ENCODE data around the gene FTCDNL1. TPM values are rescaled to one million over a fixed set of nuclear protein-coding genes. Genes with fewer than 3 reads are reported as not detected.

FTCDNL1 gene
- total and polyA plus RNA-seq, 2 of the 13 experiments (the other 11 are each of a cell fraction or from before 2014, with no cell fraction given) = 0.98 to 1.4 TPM

DNA sequence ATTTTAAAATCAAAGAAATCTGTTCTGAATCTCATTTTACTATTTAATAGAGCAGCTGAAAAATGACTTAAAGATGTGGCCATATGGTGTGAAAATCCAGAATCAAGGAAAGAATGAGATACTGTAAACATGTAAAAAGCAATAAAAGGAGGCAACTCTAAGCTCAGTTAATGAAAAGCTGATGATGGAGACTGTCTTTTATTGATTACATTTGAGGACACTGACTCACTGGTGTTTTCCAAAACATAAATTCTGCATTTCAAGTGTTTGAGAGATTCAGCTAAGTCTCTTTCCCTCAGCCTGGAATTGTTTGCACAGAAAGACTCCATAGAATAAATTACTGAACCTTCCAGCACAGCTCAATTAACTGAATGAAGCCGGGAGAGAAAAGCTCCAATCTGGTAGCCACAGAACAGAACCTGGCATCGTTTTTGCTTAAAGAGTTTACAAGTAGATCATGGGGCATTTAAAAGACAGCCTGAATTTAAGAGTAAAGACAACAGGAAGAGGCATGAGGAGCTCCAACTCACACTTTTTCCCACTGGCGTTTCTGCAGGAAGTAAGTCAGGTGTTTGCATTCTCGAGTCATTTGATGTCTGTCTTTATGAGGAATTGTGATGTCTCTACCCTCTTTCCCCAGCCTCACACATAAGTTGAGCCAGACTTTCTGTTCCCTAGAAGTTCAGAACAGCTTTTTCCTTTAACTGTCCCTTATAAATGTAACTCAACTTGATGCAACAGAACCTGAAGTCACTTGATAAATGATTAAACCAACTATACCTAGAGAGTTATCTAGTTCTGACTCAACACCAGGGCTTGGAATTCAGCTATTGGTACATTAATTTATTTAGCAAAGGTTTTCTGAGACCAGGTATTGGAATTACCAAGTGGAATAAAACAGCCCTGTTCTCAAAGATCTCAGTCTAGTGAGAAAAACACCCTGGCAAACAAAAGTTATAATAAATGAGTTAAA, 53.3 kb downstream of the FTCDNL1 start (continued):
- TF ChIP-seq ZBTB20 (CRISPR knock-in tag; IDR thresholded peaks at IDR 0.05; ENCODE audit: borderline replicate concordance, low read depth) (no peak), AGO1 (IDR thresholded peaks at IDR 0.05; ENCODE audit: low read depth, low read length, poor library complexity, severe bottlenecking) (no peak)
- TF ChIP-seq, protein P1, sequence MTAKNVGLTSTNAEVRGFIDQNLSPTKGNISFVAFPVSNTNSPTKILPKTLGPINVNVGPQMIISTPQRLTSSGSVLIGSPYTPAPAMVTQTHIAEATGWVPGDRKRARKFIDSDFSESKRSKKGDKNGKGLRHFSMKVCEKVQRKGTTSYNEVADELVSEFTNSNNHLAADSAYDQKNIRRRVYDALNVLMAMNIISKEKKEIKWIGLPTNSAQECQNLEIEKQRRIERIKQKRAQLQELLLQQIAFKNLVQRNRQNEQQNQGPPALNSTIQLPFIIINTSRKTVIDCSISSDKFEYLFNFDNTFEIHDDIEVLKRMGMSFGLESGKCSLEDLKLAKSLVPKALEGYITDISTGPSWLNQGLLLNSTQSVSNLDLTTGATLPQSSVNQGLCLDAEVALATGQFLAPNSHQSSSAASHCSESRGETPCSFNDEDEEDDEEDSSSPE (CRISPR knock-in tag; IDR thresholded peaks at IDR 0.05) = no peak

DNA sequence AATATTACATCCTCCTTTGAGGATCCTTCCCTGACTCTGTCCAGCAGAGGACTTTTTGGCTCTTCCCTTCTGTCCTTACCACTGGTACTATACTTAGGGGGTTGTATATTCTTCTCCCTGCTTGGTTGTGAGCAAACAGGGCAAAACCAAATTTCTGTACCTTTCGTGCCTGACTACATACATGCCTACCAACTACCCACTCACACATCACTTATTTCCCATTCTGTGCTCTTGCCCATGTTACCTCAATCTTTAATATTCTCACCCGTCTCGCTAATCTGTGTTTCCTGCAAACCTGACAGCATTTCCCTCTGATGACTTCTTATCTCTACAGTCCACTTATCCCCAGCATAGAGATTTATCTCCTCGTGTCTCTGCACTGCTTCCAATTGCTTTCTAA, 58.6 kb downstream of the FTCDNL1 start:
- POLR2A ChIA-PET = no interaction called here
- no peak overlapping the region for H3K9ac ChIP-seq (ENCODE audit: insufficient read depth, low read depth, low read length)
- CTCF ChIA-PET (ENCODE audit: low intra/inter-chr PET ratio, low total read pairs) = no interaction called here
- in situ Hi-C loops (cut with HindIII; ENCODE audit: extremely low pct_ligation_motif_present, low pct_unique_long_range_greater_than_20kb) (no loop called here), intact Hi-C loops (cut with micrococcal nuclease; ENCODE audit: unreplicated experiment) (no loop called here)
- H3K9me3 ChIP-seq (ENCODE audit: low read length) = no peaks in the 10 kb centered on the region
- 35% methylated on average over 4 of the region's 4 CpGs for WGBS (ENCODE audit: low lambda C conversion rate)
- no peaks in the 10 kb centered on the region for H3K36me3 ChIP-seq (replicated peaks in 1 of 2; ENCODE audit: control insufficient read depth in 1 of 2, insufficient read depth in 2 of 2, low read length in 2 of 2)
- BruUV-seq (replicated peaks) = no TSS peak
- no peak overlapping the region for H2AFZ ChIP-seq (ENCODE audit: low read length)
- H3K79me2 ChIP-seq (ENCODE audit: insufficient read depth, low read length) = no peaks in the 10 kb centered on the region
- H3K27ac ChIP-seq (ENCODE audit: extremely low read length, insufficient read depth, low read length) = no peak overlapping the region
- ATAC-seq = no peak
- no peaks in the 10 kb centered on the region for H3K4me1 ChIP-seq (ENCODE audit: insufficient read depth, low read length)
- DNase-seq (ENCODE audit: low spot score) = no peak
- no peak for FAIRE-seq
- H3K27me3 ChIP-seq (ENCODE audit: control insufficient read depth in 1 of 2, insufficient read depth in 2 of 2, low read length in 2 of 2) = no peaks in the 10 kb centered on the region
- H3K4me2 ChIP-seq (ENCODE audit: low read depth, low read length) = no peak overlapping the region
- no peak overlapping the region for H3K4me3 ChIP-seq (replicated peaks in 1 of 3; ENCODE audit: insufficient read depth in 1 of 3, low read depth in 2 of 3, low read length in 3 of 3)
- H4K20me1 ChIP-seq (ENCODE audit: insufficient read depth, low read length) = no peaks in the 10 kb centered on the region
- TF ChIP-seq, protein P2, sequence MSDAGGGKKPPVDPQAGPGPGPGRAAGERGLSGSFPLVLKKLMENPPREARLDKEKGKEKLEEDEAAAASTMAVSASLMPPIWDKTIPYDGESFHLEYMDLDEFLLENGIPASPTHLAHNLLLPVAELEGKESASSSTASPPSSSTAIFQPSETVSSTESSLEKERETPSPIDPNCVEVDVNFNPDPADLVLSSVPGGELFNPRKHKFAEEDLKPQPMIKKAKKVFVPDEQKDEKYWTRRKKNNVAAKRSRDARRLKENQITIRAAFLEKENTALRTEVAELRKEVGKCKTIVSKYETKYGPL (CRISPR knock-in tag; IDR thresholded peaks at IDR 0.05) = no peak
- TF ChIP-seq NKX3-1 (CRISPR knock-in tag; IDR thresholded peaks at IDR 0.05) (no peak), NFIB (CRISPR knock-in tag; IDR thresholded peaks at IDR 0.05; ENCODE audit: borderline replicate concordance) (no peak), SIN3B (IDR thresholded peaks at IDR 0.05; ENCODE audit: low read length) (no peak), BCL6 (CRISPR knock-in tag; IDR thresholded peaks at IDR 0.05) (no peak), HOXA7 (CRISPR knock-in tag; IDR thresholded peaks at IDR 0.05) (no peak), ZNF879 (CRISPR knock-in tag; IDR thresholded peaks at IDR 0.05) (no peak), FOSL2 (CRISPR knock-in tag; IDR thresholded peaks at IDR 0.05) (no peak), NR1H2 (CRISPR knock-in tag; IDR thresholded peaks at IDR 0.05; ENCODE audit: borderline replicate concordance, low read depth) (no peak)
- TF ChIP-seq, protein P3, sequence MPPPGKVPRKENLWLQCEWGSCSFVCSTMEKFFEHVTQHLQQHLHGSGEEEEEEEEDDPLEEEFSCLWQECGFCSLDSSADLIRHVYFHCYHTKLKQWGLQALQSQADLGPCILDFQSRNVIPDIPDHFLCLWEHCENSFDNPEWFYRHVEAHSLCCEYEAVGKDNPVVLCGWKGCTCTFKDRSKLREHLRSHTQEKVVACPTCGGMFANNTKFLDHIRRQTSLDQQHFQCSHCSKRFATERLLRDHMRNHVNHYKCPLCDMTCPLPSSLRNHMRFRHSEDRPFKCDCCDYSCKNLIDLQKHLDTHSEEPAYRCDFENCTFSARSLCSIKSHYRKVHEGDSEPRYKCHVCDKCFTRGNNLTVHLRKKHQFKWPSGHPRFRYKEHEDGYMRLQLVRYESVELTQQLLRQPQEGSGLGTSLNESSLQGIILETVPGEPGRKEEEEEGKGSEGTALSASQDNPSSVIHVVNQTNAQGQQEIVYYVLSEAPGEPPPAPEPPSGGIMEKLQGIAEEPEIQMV (CRISPR knock-in tag; IDR thresholded peaks at IDR 0.05; ENCODE audit: low read depth) = no peak
- TF ChIP-seq, protein P4, sequence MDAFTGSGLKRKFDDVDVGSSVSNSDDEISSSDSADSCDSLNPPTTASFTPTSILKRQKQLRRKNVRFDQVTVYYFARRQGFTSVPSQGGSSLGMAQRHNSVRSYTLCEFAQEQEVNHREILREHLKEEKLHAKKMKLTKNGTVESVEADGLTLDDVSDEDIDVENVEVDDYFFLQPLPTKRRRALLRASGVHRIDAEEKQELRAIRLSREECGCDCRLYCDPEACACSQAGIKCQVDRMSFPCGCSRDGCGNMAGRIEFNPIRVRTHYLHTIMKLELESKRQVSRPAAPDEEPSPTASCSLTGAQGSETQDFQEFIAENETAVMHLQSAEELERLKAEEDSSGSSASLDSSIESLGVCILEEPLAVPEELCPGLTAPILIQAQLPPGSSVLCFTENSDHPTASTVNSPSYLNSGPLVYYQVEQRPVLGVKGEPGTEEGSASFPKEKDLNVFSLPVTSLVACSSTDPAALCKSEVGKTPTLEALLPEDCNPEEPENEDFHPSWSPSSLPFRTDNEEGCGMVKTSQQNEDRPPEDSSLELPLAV (CRISPR knock-in tag; conservative IDR thresholded peaks at IDR 0.05; ENCODE audit: low read depth) = no peak
- TF ChIP-seq, protein P5, sequence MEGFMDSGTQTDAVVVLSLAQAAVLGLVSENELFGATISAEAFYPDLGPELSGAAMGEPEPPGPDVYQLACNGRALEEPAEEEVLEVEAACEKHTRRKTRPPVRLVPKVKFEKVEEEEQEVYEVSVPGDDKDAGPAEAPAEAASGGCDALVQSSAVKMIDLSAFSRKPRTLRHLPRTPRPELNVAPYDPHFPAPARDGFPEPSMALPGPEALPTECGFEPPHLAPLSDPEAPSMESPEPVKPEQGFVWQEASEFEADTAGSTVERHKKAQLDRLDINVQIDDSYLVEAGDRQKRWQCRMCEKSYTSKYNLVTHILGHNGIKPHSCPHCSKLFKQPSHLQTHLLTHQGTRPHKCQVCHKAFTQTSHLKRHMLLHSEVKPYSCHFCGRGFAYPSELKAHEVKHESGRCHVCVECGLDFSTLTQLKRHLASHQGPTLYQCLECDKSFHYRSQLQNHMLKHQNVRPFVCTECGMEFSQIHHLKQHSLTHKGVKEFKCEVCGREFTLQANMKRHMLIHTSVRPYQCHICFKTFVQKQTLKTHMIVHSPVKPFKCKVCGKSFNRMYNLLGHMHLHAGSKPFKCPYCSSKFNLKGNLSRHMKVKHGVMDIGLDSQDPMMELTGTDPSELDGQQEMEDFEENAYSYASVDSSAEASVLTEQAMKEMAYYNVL (CRISPR knock-in tag; IDR thresholded peaks at IDR 0.05; ENCODE audit: borderline replicate concordance) = no peak
